KMS-11 (cell line): ENCODE measurements around the gene WRAP73.

Experiments used
- H2AFZ ChIP-seq: fragments of 200-600 bp; sonication (generic); 2 replicates; pipeline ENCODE4 v1.6.1; 2016; ENCODE audit warnings: antibody characterized with exemption, mixed run types, low read depth
- H3K27ac ChIP-seq: fragments of 200-600 bp; sonication (generic); 2 replicates; pipeline ENCODE4 v1.6.1; 2016; ENCODE audit warnings: mild to moderate bottlenecking, mixed run types
- H3K27me3 ChIP-seq: fragments of 200-600 bp; sonication (generic); 2 replicates; pipeline ENCODE4 v1.6.1; 2017; ENCODE audit warnings: mild to moderate bottlenecking, low read depth, mixed run types, moderate library complexity; ENCODE audit not compliant: insufficient read depth
- H3K36me3 ChIP-seq: fragments of 200-600 bp; sonication (generic); 2 replicates; pipeline ENCODE4 v1.6.1; 2017; ENCODE audit warnings: mild to moderate bottlenecking, mixed run types; ENCODE audit not compliant: insufficient read depth
- H3K4me1 ChIP-seq: fragments of 200-600 bp; sonication (generic); 2 replicates; pipeline ENCODE4 v1.6.1; 2016; ENCODE audit warnings: mild to moderate bottlenecking, low read depth, mixed run types; ENCODE audit not compliant: poor library complexity, severe bottlenecking
- H3K4me2 ChIP-seq: fragments of 200-600 bp; sonication (generic); 2 replicates; pipeline ENCODE4 v1.7.0; 2016; ENCODE audit warnings: mild to moderate bottlenecking, mixed run types
- H3K4me3 ChIP-seq: fragments of 200-600 bp; sonication (generic); IDR thresholded peaks from 2 replicates; pipeline ENCODE4 v1.6.1; 2017; ENCODE audit warnings: low read depth, low read length, mixed read lengths; ENCODE audit not compliant: insufficient read depth
- H3K79me2 ChIP-seq: fragments of 200-600 bp; sonication (generic); 2 replicates; pipeline ENCODE4 v1.6.1; 2016; ENCODE audit warnings: low read depth, mixed run types; ENCODE audit not compliant: insufficient read depth
- H3K9ac ChIP-seq: fragments of 200-600 bp; sonication (generic); 2 replicates; pipeline ENCODE4 v1.6.1; 2016; ENCODE audit warnings: mild to moderate bottlenecking, mixed run types
- H4K20me1 ChIP-seq: fragments of 200-600 bp; sonication (generic); 2 replicates; pipeline ENCODE4 v1.6.1; 2016; ENCODE audit warnings: mild to moderate bottlenecking, mixed run types; ENCODE audit not compliant: insufficient read depth
- CTCF ChIP-seq: fragments of 200-600 bp; sonication (generic); conservative IDR thresholded peaks from 2 replicates; pipeline ENCODE4 v1.6.1; 2017; ENCODE audit warnings: low read depth, mild to moderate bottlenecking, antibody characterized with exemption, low read length, moderate library complexity, mixed read lengths

Gene WRAP73

DNA sequence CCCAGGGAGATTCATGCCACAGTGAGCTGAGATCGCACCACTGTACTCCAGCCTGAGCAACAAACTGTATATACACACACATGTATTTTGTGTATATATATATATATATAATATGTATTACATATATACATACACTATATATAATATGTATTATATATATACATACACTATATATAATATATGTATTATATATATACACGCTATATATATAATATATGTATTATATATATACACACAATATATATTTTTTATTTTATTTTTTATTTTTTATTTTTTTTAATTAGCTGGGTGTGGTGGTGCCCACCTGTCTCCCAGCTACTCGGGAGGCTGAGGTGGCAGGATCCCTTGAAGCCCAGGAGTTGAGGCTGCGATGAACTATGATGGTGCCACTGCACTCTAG is 11.7 kb upstream of the WRAP73 start:
- Histone ChIP-seq H3K27ac (no peak overlapping the region), H3K9ac (no peak overlapping the region), H3K27me3 (peaks cover 94% of the 10 kb centered on the region), H3K79me2 (no peaks in the 10 kb centered on the region), H3K4me2 (no peak overlapping the region), H3K36me3 (no peaks in the 10 kb centered on the region), H3K4me1 (no peaks in the 10 kb centered on the region), H4K20me1 (no peaks in the 10 kb centered on the region), H2AFZ (no peak overlapping the region), H3K4me3 (no peak overlapping the region)
- TF ChIP-seq CTCF, result no peak

GRCh38 chr1:3660704-3661103 is 10.8 kb upstream of the WRAP73 start:
- no peak overlapping the region for H3K27ac ChIP-seq
- no peak overlapping the region for H3K9ac ChIP-seq
- H4K20me1 ChIP-seq, result no peaks in the 10 kb centered on the region
- no peak for TF ChIP-seq CTCF
- peaks cover 95% of the 10 kb centered on the region for H3K27me3 ChIP-seq
- no peak overlapping the region for H2AFZ ChIP-seq
- no peaks in the 10 kb centered on the region for H3K36me3 ChIP-seq
- no peak overlapping the region for H3K4me3 ChIP-seq
- H3K4me2 ChIP-seq, result no peak overlapping the region
- H3K79me2 ChIP-seq, result no peaks in the 10 kb centered on the region
- no peaks in the 10 kb centered on the region for H3K4me1 ChIP-seq

DNA sequence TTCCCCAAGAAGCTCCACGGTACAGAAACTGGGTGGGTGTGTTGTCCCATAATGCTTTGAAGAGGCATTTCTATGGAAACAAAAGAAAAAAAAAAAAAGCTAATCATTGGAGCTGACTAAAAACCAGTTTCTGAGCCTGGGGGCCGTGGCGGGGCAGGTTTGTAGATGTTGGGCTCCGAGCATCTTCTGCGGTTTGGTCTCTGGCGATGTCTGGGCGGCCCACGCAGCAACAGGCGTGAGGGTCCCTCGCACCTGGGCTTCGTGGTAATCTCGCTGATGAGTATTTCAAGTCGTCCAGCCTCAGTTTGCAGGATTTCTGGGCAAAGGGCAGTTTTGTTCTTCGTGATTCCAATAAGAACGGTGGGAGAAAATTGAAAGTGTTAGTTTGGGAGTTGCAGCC is 9.2 kb upstream of the WRAP73 start:
- Histone ChIP-seq H3K79me2 (no peaks in the 10 kb centered on the region), H3K4me3 (no peak overlapping the region), H3K4me2 (no peak overlapping the region), H3K27me3 (peaks cover 96% of the 10 kb centered on the region), H3K27ac (no peak overlapping the region), H3K9ac (no peak overlapping the region), H3K36me3 (no peaks in the 10 kb centered on the region), H3K4me1 (no peaks in the 10 kb centered on the region), H4K20me1 (no peaks in the 10 kb centered on the region), H2AFZ (no peak overlapping the region)
- TF ChIP-seq CTCF, result no peak

GRCh38 chr1:3658231-3658615 is 8.3 kb upstream of the WRAP73 start:
- no peaks in the 10 kb centered on the region for H3K79me2 ChIP-seq
- H3K4me3 ChIP-seq, result no peak overlapping the region
- no peak overlapping the region for H3K4me2 ChIP-seq
- H3K27me3 ChIP-seq, result peaks cover 96% of the 10 kb centered on the region
- H4K20me1 ChIP-seq, result no peaks in the 10 kb centered on the region
- H3K27ac ChIP-seq, result no peak overlapping the region
- H3K36me3 ChIP-seq, result no peaks in the 10 kb centered on the region
- TF ChIP-seq CTCF, result no peak
- no peak overlapping the region for H2AFZ ChIP-seq
- no peaks in the 10 kb centered on the region for H3K4me1 ChIP-seq
- no peak overlapping the region for H3K9ac ChIP-seq
